Astrocyte of the hippocampus (primary cell): ENCODE data around the gene SEPTIN1.
A peak's percentile ranks its signal among the peaks of the same experiment; 100 is the strongest.

Source experiments
- DNase-seq: peaks from one replicate; pipeline ENCODE4 v3.0.0; 2011; ENCODE audit warnings: low read depth, low spot score

The SEPTIN1 gene

GRCh38 chr16:30377050-30377811, 5.1 kb downstream of the SEPTIN1 start:
- no peak for DNase-seq

DNA sequence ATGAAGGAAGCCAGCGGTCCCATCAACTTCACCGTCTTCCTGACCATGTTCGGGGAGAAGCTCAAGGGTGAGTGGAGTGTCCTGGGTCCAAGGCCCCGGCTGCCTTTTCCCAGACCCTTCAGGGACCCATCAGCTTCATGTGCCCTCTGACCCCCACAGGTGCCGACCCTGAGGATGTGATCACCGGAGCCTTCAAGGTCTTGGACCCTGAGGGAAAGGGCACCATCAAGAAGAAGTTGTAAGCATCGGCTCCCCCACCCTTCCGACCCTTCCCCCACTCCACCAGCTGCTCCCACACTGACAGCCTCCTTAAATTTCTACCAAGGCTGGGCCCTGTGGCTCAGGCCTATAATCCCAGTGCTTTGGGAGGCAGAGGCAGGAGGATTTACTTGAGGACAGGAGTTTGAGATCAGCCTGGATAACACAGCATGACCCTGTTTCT, 5.9 kb downstream of the SEPTIN1 start:
- DNase-seq, result no peak

- DNase-seq, result no peak
These were observed 6.5 kb downstream of the SEPTIN1 start for GRCh38 chr16:30375864-30376263.

DNA sequence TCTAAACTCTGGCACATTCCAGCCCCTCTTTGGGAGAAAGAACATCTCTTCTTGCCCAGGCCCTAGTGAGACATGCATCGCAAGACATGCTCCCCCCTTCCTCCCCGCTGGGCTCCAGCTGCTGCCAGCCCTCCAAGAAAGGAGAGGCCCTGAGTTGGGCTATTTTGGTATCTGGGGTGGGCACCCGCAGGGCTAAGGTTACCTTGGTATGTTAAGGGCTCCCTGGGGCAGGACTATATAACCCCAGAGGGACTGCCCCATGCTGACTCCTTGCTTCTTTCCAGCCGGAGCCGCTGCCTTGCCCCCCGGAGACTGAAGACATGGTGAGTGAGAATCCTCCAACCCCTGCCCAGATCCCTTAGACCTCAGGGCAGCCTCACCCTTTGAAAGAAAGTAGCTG, 7.8 kb downstream of the SEPTIN1 start, which contains the start of gene MYL11:
Gene MYL11, plus strand, starts transcription at position 265 of the 400 bp plus-strand sequence. Its CDS starts 56 bp downstream, at position 321.
- no peak for DNase-seq

DNA sequence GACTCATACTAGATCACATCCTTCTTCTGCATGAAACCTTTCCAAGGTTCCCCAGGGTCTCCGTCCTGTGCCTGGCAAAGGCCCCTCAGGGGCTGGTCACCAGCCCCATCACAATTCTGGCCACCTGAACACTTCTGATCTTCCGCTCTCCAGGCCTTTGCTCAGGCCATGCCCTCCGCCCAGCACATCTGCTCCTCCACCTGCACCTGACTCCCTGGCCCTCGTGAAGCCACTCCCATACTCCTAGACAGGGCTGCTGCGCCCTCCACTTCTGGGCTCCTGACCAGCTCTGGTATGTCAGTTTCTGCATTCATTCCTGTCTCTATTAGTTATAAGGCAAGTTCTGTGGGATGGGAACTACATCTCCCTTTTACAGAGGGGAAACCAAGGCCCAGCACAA, 9.6 kb downstream of the SEPTIN1 start:
- DNase-seq, result no peak

DNA sequence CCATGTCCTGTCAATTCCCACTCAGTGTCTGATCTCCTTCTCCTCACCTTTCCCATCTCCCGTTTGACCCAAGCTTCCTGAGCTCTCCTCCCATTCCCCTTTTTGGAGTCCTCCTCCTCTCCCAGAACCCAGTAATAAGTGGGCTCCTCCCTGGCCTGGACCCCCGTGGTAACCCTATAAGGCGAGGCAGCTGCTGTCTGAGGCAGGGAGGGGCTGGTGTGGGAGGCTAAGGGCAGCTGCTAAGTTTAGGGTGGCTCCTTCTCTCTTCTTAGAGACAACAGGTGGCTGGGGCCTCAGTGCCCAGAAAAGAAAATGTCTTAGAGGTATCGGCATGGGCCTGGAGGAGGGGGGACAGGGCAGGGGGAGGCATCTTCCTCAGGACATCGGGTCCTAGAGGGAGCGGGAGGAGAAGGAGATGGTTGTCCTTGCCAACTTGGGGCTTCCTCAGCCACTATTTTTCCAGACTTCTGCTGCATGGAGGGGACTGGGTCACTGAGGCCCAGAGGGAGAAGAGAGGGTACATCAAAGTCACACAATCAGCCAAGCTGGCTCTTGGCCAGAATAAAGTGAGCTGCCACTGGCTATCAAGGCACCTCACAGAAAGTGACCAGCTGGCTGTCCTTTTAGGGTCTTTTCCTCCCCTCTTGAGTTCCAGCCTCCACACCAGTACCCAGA, 10.2 kb downstream of the SEPTIN1 start:
- no peak for DNase-seq

GRCh38 chr16:30371248-30371816, 11.0 kb downstream of the SEPTIN1 start:
- DNase-seq, result no peak

- peak; percentile 100 for DNase-seq
These were observed 11.7 kb downstream of the SEPTIN1 start, which contains the start of gene TBC1D10B for GRCh38 chr16:30370456-30371247. TBC1D10B (minus strand) TSS chr16:30370494; CDS start chr16:30370183, 311 bp downstream.

GRCh38 chr16:30369938-30370455, 12.4 kb downstream of the SEPTIN1 start:
- no peak for DNase-seq

- DNase-seq, result peak; percentile 44
These were observed 13.0 kb downstream of the SEPTIN1 start for GRCh38 chr16:30369091-30369937.

DNA sequence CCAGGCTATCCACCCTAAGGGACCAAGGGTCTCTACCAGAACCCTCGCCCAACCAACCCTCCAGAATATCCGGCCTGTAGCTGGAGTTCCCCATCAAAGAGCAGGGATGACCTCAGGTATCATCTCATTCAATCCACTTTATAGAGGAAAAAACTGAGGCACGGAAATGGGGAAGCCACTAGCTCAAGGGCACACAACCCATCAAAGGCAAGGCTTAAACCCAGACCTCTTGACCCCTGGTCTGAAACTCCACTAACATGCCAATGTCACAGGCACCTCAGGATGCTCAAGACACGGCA, 13.6 kb downstream of the SEPTIN1 start:
- no peak for DNase-seq

GRCh38 chr16:30368122-30368791, 14.1 kb downstream of the SEPTIN1 start:
- DNase-seq, result peak; percentile 54

- no peak for DNase-seq
These were observed 14.9 kb downstream of the SEPTIN1 start for GRCh38 chr16:30367349-30368009.

DNA sequence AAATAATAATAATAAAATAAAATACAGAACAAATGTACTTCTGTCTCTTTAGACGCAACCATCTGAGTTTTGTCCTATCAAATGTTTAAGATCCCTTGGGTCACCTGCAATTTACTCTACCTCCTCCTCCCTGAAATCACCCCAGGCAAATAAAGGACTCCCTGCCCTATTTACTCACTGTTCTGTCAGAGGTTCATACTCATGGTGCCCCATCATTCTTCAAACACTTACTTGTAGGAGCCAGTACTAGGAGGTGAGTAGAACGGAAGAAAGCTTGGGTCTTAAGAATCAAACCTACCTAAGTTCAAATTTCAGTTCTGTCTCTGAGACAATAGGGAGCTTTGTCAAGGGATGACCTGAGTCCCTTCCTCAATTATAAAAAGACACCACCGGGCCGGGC, 15.8 kb downstream of the SEPTIN1 start:
- no peak for DNase-seq

DNA sequence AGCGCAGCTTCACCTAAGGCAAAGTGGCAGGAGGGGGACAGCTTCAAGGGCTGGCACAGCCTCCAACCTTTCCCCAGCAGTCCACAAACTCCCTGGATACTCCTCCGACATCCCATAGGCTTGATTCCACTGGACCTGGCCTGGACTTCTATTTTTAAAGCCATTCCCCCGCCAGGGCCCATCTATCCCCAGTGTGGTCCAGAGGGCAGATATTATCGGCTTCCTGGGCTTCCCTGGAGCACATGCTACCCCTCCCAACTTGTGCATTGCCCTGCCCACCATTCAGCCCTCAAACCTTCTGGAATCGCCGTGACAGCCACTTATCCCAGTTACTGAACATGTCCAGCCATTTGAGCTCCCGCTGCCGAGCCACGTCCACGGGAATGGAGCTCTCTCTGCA, 17.2 kb downstream of the SEPTIN1 start:
- no peak for DNase-seq

DNA sequence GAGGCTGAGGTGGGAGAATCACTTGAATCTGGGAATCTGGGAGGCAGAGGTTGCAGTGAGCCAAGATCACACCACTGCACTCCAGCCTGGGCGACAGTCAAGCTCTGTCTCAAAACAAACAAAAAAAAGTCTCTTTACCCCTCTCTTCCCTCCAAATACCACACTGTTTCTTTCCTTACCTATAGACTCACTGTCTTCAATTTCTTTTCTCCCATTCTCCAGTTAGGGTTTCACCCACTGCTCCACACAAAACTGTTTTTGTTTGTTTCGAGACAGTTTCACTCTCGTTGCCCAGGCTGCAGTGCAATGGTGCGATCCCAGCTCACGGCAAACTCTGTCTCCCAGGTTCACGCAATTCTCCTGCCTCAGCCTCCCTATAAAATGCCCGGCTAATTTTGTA, 21.2 kb downstream of the SEPTIN1 start:
- DNase-seq, result no peak

DNA sequence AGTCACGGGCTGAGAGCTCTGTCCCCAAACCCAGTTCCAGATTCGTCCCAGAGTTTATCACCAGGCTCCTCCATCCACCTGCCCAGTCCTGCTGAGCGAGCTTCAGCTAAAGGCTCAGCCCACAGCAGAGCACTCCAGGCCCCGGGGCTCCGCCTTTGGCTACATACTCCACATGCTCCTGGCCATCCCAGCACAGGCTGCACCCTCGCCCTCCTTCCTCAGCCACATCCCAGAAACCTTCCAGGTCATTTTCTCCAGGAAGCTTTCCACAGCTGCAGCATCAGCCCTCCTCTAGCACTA, 22.5 kb downstream of the SEPTIN1 start:
- DNase-seq, result no peak

DNA sequence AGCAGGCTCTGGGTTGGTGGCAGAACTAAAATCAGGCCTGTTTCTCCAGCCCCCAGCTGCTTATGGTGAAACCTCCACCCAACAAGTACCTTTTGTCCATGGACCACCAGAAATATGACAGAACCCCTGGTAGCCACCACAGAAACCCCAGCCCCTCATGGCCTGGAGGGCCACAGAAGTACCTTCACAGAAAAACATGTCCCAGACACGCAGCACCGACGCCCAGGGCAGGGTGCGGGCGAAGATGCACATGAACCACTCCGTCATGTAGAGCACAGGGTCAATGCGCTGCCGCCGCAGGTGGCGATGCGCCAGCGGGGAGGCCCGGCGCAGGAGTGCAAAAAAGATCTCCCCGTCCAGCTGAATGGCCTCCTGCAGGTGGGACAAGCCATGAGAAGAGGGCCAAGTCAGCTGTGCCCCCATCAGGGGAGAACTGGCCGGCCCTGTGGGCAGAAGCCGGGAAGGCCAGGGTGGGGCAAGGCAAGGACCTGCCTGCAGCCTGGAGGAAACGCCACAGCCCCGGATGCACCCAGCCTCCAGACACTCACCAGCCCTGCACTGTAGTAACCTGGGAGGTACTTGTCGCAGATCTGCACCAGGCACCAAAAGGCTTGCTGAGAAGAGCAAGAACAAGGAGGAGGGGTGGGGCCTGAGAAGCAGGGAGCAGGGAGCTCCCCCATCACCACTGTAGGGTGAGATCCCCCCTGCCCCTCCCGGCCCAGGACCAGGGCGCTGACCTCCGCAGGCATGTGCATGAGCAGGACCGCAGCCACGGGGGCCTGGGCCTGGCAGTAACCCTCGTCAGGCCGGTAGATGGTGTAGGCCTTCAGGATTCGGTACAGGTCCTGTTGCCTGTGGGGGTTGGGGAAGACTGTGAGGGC, 23.1 kb downstream of the SEPTIN1 start:
- DNase-seq, result no peak

DNA sequence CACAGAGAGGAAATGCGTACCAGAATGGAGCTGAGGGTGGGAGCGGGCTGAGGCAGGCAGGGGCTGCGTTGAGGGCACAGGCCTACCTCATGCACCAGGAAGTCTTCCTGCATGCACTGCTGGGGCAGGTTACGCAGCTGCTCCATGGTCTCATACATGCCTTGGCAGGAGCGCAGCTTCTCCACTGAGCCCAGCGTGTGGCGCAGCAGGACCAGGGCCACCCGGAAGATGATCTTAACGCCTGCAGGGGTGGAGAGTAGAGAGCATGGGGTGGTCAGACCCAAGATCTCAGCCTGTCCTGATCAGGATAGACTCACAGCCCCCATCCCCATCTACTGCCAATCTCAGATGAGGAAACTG, 23.8 kb downstream of the SEPTIN1 start:
- DNase-seq, result no peak
